Measurements from ENCODE around the gene SPATA13. TPM values are rescaled to one million over a fixed set of nuclear protein-coding genes. Genes with fewer than 3 reads are reported as not detected.
"Not testable (repeated sequence)": the region's sequence is repeated elsewhere in the genome, so short reads cannot be mapped to it uniquely, and the experiment has no call there.

SPATA13 gene
- total RNA-seq = 10 to 100 TPM; 43.9 to 65.0 TPM

GRCh38 chr13:24160458-24161009 lies at the start of gene SPATA13:
Gene SPATA13, plus strand, starts transcription at chr13:24160720. Its CDS starts 62,210 bp downstream, at chr13:24222930.
- Mint-ChIP-seq H3K36me3 (peaks cover 6 to 7% of the 10 kb centered on the region in 2 donors), H3K9me3 (no peaks in the 10 kb centered on the region), H3K27ac (peak within 1 kb of the TSS in 1 of 2 donors; percentile 83)
- DNase-seq (ENCODE audit: low spot score in 2 of 2) = peak; percentile 87 to 92
- ATAC-seq = peak; percentile 93 to 94

- no peak for ATAC-seq
These were observed 47.7 kb upstream of the SPATA13 start for GRCh38 chr13:24112791-24113190.

GRCh38 chr13:24115671-24116070 lies 44.8 kb upstream of the SPATA13 start:
- no peak for DNase-seq (ENCODE audit: low spot score in 2 of 2)
- H3K9me3 Mint-ChIP-seq = no peaks in the 10 kb centered on the region
- no peak overlapping the region for H3K27ac Mint-ChIP-seq
- ATAC-seq = no peak
- no peaks in the 10 kb centered on the region for H3K36me3 Mint-ChIP-seq

More at GRCh38 chr13:24112791-24113190, 47.7 kb upstream of the SPATA13 start:
- DNase-seq (ENCODE audit: low spot score in 2 of 2) = no peak
- Mint-ChIP-seq H3K9me3 (no peaks in the 10 kb centered on the region), H3K27ac (no peak overlapping the region), H3K36me3 (no peaks in the 10 kb centered on the region)

GRCh38 chr13:24116131-24116530 lies 44.4 kb upstream of the SPATA13 start:
- H3K36me3 Mint-ChIP-seq = no peaks in the 10 kb centered on the region
- H3K9me3 Mint-ChIP-seq = no peaks in the 10 kb centered on the region
- no peak for ATAC-seq
- no peak for DNase-seq (ENCODE audit: low spot score in 2 of 2)
- H3K27ac Mint-ChIP-seq = no peak overlapping the region

GRCh38 chr13:24118576-24118975 lies 41.9 kb upstream of the SPATA13 start:
- no peak for ATAC-seq
- no peak for DNase-seq (ENCODE audit: low spot score in 2 of 2)
- H3K36me3 Mint-ChIP-seq = no peaks in the 10 kb centered on the region
- no peak overlapping the region for H3K27ac Mint-ChIP-seq
- H3K9me3 Mint-ChIP-seq = no peaks in the 10 kb centered on the region

- Mint-ChIP-seq H3K36me3 (no peaks in the 10 kb centered on the region), H3K27ac (no peak overlapping the region), H3K9me3 (no peaks in the 10 kb centered on the region)
- ATAC-seq (no peak), DNase-seq (ENCODE audit: low spot score in 2 of 2) (no peak)
These were observed 40.7 kb upstream of the SPATA13 start for GRCh38 chr13:24119626-24120508.

GRCh38 chr13:24122045-24122444 lies 38.5 kb upstream of the SPATA13 start:
- ATAC-seq = peak; percentile 84 to 96
- H3K9me3 Mint-ChIP-seq; H3K27ac Mint-ChIP-seq; DNase-seq (ENCODE audit: low spot score in 2 of 2); H3K36me3 Mint-ChIP-seq: not testable (repeated sequence)

GRCh38 chr13:24122569-24122968 lies 38.0 kb upstream of the SPATA13 start:
- no peak overlapping the region for H3K27ac Mint-ChIP-seq
- no peak for DNase-seq (ENCODE audit: low spot score in 2 of 2)
- H3K36me3 Mint-ChIP-seq = no peaks in the 10 kb centered on the region
- ATAC-seq = no peak
- no peaks in the 10 kb centered on the region for H3K9me3 Mint-ChIP-seq

GRCh38 chr13:24123761-24124160 lies 36.8 kb upstream of the SPATA13 start:
- no peak overlapping the region for H3K27ac Mint-ChIP-seq
- ATAC-seq (no peak), DNase-seq (ENCODE audit: low spot score in 2 of 2) (no peak)
- H3K36me3 Mint-ChIP-seq = no peaks in the 10 kb centered on the region
- no peaks in the 10 kb centered on the region for H3K9me3 Mint-ChIP-seq

- Mint-ChIP-seq H3K36me3 (no peaks in the 10 kb centered on the region), H3K9me3 (no peaks in the 10 kb centered on the region), H3K27ac (no peak overlapping the region)
- no peak for ATAC-seq
- DNase-seq (ENCODE audit: low spot score in 2 of 2) = no peak
These were observed 35.6 kb upstream of the SPATA13 start for GRCh38 chr13:24124789-24125476.

GRCh38 chr13:24127116-24127631 lies 33.3 kb upstream of the SPATA13 start:
- Mint-ChIP-seq H3K9me3 (peaks cover 6 to 10% of the 10 kb centered on the region in 2 donors), H3K27ac (no peak overlapping the region), H3K36me3 (peaks cover 9 to 10% of the 10 kb centered on the region in 2 donors)
- ATAC-seq = peak; percentile 87 to 93
- DNase-seq (ENCODE audit: low spot score in 2 of 2) = peak in 1 of 2 donors; percentile 13

GRCh38 chr13:24128112-24128511 lies 32.4 kb upstream of the SPATA13 start:
- Mint-ChIP-seq H3K9me3 (peaks cover 6 to 10% of the 10 kb centered on the region in 2 donors), H3K27ac (no peak overlapping the region), H3K36me3 (peaks cover 9 to 10% of the 10 kb centered on the region in 2 donors)
- DNase-seq (ENCODE audit: low spot score in 2 of 2) (no peak), ATAC-seq (no peak)

- DNase-seq (ENCODE audit: low spot score in 2 of 2) (no peak), ATAC-seq (no peak)
- H3K27ac Mint-ChIP-seq = no peak overlapping the region
- H3K36me3 Mint-ChIP-seq = peaks cover 9 to 10% of the 10 kb centered on the region in 2 donors
- peaks cover 6 to 10% of the 10 kb centered on the region in 2 donors for H3K9me3 Mint-ChIP-seq
These were observed 31.6 kb upstream of the SPATA13 start for GRCh38 chr13:24128962-24129361.

- H3K36me3 Mint-ChIP-seq = peaks cover 9 to 10% of the 10 kb centered on the region in 2 donors
- peaks cover 6 to 10% of the 10 kb centered on the region in 2 donors for H3K9me3 Mint-ChIP-seq
- no peak overlapping the region for H3K27ac Mint-ChIP-seq
- ATAC-seq (peak in 1 of 2 donors; percentile 55), DNase-seq (ENCODE audit: low spot score in 2 of 2) (no peak)
These were observed 30.4 kb upstream of the SPATA13 start for GRCh38 chr13:24129914-24130774.

GRCh38 chr13:24131749-24132148 lies 28.8 kb upstream of the SPATA13 start:
- no peak overlapping the region for H3K27ac Mint-ChIP-seq
- H3K36me3 Mint-ChIP-seq = peaks cover 9 to 10% of the 10 kb centered on the region in 2 donors
- H3K9me3 Mint-ChIP-seq = peaks cover 6 to 10% of the 10 kb centered on the region in 2 donors
- ATAC-seq = no peak
- no peak for DNase-seq (ENCODE audit: low spot score in 2 of 2)
